OCI-LY7 (cell line): ENCODE measurements around the gene HNF1A.

ENCODE experiments used
- CTCF ChIP-seq: fragments of 200-600 bp; sonication (generic); conservative IDR thresholded peaks from 2 replicates; pipeline ENCODE4 v1.5.1; 2014; ENCODE audit warnings: mild to moderate bottlenecking, antibody characterized with exemption, low read length, moderate library complexity, mixed read lengths
- EZH2phosphoT487 ChIP-seq: fragments of 200-600 bp; sonication (generic); IDR thresholded peaks from 2 replicates; pipeline ENCODE4 v1.6.1; 2018; ENCODE audit warnings: low read depth, borderline replicate concordance, mild to moderate bottlenecking, mixed run types, antibody characterized with exemption, low read length, moderate library complexity, mixed read lengths

GRCh38 chr12:121008347-121009098 is 30.2 kb downstream of the HNF1A start:
- TF ChIP-seq CTCF, result no peak
- no peak for TF ChIP-seq EZH2phosphoT487
